Ammon's horn (tissue), 1 donor: ENCODE data around the gene HOXA2.

Experiments used
- DNase-seq: peaks from one replicate; pipeline ENCODE4 v3.0.0-alpha.2; 2016; ENCODE audit warnings: low spot score

The HOXA2 gene

GRCh38 chr7:27124902-27125689, 22.6 kb upstream of the HOXA2 start:
- DNase-seq: no peak

- DNase-seq: no peak
These were observed 21.8 kb upstream of the HOXA2 start for GRCh38 chr7:27124096-27124901.

GRCh38 chr7:27123477-27124053, 21.1 kb upstream of the HOXA2 start:
- no peak for DNase-seq

- DNase-seq: no peak
These were observed 20.6 kb upstream of the HOXA2 start for GRCh38 chr7:27123007-27123476.

- DNase-seq: no peak
These were observed 19.8 kb upstream of the HOXA2 start for GRCh38 chr7:27122077-27122910.

- no peak for DNase-seq
These were observed 19.2 kb upstream of the HOXA2 start for GRCh38 chr7:27121684-27122076.

- DNase-seq: no peak
These were observed 17.0 kb upstream of the HOXA2 start for GRCh38 chr7:27119412-27119911.

- no peak for DNase-seq
These were observed 16.1 kb upstream of the HOXA2 start for GRCh38 chr7:27118580-27118979.

- no peak for DNase-seq
These were observed 15.5 kb upstream of the HOXA2 start for GRCh38 chr7:27117887-27118491.

- DNase-seq: no peak
These were observed 14.7 kb upstream of the HOXA2 start for GRCh38 chr7:27116962-27117886.

GRCh38 chr7:27116031-27116961, 13.8 kb upstream of the HOXA2 start:
- DNase-seq: no peak

- no peak for DNase-seq
These were observed 12.9 kb upstream of the HOXA2 start for GRCh38 chr7:27115221-27116026.

GRCh38 chr7:27114881-27115220, 12.4 kb upstream of the HOXA2 start:
- DNase-seq: no peak

GRCh38 chr7:27113991-27114769, 11.7 kb upstream of the HOXA2 start:
- DNase-seq: no peak

- DNase-seq: no peak
These were observed 10.8 kb upstream of the HOXA2 start for GRCh38 chr7:27112955-27113949.

GRCh38 chr7:27112361-27112760, 9.9 kb upstream of the HOXA2 start:
- DNase-seq: no peak
